AG09309 (cell line): Measurements from ENCODE around the gene EFCAB8.

Experiments used
- DNase-seq: peaks from one replicate; pipeline ENCODE4 v3.0.0-alpha.2; 2010; ENCODE audit warnings: low read depth
- H3K4me3 ChIP-seq: 2 replicates; pipeline ENCODE4 v1.5.1; 2011; ENCODE audit warnings: mild to moderate bottlenecking, low read depth, low read length, moderate library complexity; ENCODE audit not compliant: control insufficient read depth
- TF ChIP-seq, protein P1 (sequence below): IDR thresholded peaks from 2 replicates; pipeline ENCODE4 v1.5.1; 2011; ENCODE audit warnings: mild to moderate bottlenecking, low read depth, low read length, inconsistent platforms; ENCODE audit not compliant: insufficient read depth, control insufficient read depth; ENCODE audit errors: missing control alignments

The EFCAB8 gene

DNA sequence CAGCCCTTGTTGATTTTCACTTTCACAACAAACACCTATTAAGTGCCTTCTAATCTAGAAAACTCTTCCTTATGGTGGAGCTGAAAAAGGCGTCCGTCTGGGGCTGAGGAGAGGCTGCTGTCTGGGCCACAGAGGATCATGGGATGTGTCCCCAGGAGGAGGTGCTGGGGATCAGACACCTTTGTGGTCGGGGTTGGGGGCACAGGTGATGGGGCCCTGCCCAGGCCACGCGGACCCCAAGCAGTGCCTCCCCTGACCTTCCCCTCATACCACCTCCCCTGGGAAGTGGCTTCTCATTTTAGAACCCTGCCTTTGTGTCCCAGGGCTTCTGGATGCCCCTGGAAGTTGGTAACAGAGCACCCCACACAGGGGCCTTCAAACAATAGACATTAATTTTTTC is 104.5 kb downstream of the EFCAB8 start:
- DNase-seq = no peak
- H3K4me3 ChIP-seq = no peak overlapping the region
- TF ChIP-seq, protein P1, sequence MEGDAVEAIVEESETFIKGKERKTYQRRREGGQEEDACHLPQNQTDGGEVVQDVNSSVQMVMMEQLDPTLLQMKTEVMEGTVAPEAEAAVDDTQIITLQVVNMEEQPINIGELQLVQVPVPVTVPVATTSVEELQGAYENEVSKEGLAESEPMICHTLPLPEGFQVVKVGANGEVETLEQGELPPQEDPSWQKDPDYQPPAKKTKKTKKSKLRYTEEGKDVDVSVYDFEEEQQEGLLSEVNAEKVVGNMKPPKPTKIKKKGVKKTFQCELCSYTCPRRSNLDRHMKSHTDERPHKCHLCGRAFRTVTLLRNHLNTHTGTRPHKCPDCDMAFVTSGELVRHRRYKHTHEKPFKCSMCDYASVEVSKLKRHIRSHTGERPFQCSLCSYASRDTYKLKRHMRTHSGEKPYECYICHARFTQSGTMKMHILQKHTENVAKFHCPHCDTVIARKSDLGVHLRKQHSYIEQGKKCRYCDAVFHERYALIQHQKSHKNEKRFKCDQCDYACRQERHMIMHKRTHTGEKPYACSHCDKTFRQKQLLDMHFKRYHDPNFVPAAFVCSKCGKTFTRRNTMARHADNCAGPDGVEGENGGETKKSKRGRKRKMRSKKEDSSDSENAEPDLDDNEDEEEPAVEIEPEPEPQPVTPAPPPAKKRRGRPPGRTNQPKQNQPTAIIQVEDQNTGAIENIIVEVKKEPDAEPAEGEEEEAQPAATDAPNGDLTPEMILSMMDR = no peak

GRCh38 chr20:32964575-32964974 is 105.9 kb downstream of the EFCAB8 start:
- TF ChIP-seq, protein P1 = no peak
- DNase-seq = no peak

DNA sequence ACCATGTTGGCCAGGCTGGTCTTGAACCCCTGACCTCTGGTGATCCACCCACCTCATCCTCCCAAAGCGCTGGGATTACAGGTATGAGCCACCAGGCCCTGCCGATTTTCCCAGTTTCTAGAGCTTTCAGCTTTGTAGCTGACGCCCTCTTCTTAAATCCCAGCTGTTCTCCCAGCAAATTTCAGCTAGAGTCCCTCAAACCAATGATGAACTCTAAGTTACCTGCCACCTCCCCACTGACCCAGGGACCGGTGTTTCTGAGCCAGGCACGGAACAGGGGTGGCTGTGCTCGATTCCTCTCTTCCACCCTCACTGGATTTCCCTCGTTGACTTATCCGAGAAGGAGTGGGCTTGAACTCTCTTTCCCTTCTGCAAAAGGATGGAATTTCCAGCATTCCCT is 106.4 kb downstream of the EFCAB8 start:
- TF ChIP-seq, protein P1 = no peak
- no peak overlapping the region for H3K4me3 ChIP-seq
- no peak for DNase-seq

More at GRCh38 chr20:32964575-32964974, 105.9 kb downstream of the EFCAB8 start:
- no peak overlapping the region for H3K4me3 ChIP-seq

GRCh38 chr20:32965581-32966373 is 107.1 kb downstream of the EFCAB8 start:
- no peak for DNase-seq
- no peak overlapping the region for H3K4me3 ChIP-seq
- TF ChIP-seq, protein P1 = no peak

DNA sequence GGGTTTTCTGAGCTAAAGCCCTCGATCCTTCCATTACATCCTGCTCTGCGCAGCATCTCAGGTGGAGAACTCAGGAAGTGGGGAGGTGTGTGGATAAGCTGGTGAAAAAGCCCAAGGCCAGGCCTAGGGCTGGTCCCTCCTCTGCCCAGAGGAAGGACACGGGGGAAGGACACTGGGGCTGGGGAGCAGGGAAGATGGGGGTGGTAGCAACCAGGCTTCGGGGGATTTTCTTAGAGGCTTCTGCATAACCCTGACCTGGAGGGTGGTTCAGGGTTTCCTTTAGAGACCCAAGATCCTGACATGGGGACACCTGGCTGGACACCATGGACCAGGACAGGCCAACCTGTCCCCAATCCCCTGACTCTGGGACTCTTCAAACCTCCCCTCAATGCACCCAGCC is 107.7 kb downstream of the EFCAB8 start:
- TF ChIP-seq, protein P1 = no peak
- H3K4me3 ChIP-seq = no peak overlapping the region
- no peak for DNase-seq

GRCh38 chr20:32966881-32967781 is 108.4 kb downstream of the EFCAB8 start:
- TF ChIP-seq, protein P1 = no peak
- H3K4me3 ChIP-seq = no peak overlapping the region
- DNase-seq = no peak
